Stimulated activated CD4-positive, alpha-beta T cell treated with anti-CD3 and anti-CD28 coated beads, TNF-alpha, amount 100 ng/mL, for 4 hours (primary cell): ENCODE results near the gene CLEC4E.
"Not testable (repeated sequence)": the region's sequence is repeated elsewhere in the genome, so short reads cannot be mapped to it uniquely, and the experiment has no call there.

ENCODE experiments used
- DNase-seq, 3 experiments: peaks; one replicate each; pipeline ENCODE4 v3.0.0-alpha.2; 2020; ENCODE audit warnings: low read depth in 3 of 3

The CLEC4E gene

DNA sequence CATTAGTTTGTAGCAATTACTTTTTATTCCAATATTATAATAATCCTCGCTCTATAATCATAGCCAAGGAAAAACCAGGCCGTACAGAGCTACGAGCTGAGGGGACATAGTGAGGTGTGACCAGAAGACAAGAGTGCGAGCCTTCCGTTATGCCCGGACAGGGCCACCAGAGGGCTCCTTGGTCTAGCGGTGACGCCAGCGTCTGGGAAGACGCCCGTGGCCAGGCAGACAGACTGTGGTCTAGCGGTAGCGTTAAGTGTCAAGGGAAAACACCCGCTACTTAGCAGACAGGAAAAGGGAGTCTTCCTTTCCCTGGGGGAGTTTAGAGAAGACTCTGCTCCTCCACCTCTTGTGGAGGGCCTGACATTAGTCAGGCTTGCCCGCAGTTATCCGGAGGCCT, 2.9 kb downstream of the CLEC4E start:
- DNase-seq: not testable (repeated sequence)

DNA sequence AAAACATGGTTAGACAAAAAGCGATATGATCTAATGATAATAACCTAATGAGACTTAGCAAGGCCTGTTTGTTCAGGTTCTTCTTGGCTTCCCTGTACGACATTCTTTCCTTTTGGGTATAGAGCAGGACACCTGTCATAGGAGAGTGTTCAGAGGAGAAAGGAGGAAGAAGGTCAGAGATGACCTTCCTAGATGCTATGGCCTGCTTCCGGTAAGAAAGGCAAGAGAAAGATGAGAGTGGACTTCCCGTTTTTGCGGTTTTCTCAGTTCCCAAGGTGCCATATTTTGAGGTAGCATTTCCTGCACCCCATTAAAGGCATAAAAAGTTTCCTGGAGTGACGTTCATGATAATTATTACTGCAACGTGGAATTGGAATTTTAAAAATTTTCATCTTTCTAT, 8.7 kb downstream of the CLEC4E start:
- no peak for DNase-seq

DNA sequence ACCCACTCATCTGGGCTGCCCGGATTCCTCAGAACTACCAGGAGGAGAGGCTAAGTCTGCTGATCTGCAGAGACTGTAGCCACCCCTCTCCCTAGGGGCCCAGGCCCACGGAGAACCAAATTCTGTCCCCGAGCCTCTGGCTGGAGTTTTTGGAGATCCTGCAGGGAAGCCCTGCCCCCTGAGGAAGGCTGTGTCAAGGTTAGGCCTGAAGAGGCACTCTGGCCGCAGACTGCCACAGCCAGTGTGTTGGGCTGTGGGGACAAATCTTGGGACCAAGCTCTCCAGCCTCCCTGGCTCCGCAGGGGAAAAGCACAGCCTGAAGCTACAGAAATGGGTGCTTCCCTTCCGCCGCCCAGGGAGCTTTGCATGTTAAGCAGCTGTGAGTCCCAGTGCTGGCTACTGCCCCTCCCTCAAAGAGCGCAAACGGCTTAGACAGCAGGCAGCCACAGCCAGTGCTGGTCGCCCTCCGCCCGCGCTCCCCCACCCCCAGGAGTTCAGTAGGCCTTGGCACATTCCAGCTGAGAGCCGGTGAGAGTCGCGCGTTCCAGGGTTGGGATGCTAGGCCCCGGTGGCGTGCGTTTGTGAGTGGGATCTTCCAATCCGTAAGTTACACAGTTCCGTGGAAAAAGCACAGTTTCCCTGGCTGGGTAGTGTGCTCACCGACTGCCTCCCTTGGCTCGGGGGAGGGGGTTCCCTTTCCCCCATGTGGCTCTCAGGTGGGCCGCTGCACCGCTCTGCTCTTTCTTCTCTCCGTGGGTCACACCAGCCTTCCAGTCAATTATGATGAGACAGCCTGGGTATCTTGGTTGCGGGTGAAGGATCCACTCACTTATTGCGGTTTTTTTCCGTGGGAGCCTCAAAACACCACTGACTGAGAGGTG, 13.2 kb downstream of the CLEC4E start:
- DNase-seq: no peak

DNA sequence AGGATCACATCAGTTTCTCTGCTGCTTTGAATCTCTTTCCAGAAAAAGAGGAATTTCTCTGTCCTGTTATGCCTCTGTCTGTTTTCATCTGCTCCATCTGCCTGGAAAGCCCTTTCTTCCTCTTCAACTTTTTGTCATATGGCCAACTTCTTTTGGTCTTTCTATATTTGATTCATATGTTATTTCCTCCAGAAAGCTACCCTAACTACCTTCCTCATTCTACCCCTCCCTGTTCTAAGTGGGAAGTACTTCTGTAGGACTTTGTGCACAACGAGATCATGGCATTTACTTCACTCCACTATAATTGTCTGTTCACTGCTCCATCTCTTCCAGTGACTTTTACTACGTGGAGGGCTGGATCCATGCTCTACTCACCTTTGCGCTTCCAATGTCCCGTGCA, 21.5 kb downstream of the CLEC4E start:
- no peak for DNase-seq

DNA sequence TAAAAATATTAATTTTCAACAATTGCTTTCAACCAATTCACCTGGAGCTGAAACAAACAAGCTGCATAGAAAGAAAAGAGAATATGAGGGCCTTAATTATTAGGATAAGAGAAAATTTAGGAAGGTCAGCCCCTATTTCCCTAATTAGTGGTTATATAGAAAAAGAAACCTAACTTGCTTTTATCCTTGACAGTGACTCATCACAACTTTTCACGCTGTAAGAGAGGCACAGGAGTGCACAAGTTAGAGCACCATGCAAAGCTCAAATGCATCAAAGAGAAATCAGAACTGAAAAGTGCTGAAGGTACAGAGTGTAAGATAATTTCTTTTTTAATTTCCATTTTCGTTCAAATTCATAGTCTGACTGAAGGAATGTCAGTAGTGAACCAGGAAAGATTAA, 22.7 kb downstream of the CLEC4E start:
- no peak for DNase-seq

DNA sequence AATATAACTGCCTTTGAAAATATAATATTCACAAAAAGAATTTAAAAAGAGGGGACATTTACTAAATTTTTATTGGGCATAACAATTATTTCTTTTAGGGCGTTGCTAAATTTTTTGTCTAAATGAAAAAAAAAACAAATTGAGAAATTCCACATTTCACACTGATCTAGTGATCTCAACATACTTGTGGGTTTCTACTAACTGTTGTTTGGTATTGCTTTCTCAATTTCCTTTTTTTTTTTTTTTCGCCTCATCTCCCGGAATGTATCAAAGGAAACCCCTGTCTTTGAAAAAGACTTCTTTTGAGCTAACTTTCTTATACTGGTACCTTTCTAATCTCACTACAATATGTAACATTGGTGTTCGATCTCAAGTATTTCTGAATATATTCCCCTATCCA, 27.4 kb downstream of the CLEC4E start, which contains the start of gene CLEC4D:
TSS of gene CLEC4D (plus strand) at position 248 of the 400 bp plus-strand sequence. CDS start 230 bp downstream, outside the sequence.
- no peak for DNase-seq

DNA sequence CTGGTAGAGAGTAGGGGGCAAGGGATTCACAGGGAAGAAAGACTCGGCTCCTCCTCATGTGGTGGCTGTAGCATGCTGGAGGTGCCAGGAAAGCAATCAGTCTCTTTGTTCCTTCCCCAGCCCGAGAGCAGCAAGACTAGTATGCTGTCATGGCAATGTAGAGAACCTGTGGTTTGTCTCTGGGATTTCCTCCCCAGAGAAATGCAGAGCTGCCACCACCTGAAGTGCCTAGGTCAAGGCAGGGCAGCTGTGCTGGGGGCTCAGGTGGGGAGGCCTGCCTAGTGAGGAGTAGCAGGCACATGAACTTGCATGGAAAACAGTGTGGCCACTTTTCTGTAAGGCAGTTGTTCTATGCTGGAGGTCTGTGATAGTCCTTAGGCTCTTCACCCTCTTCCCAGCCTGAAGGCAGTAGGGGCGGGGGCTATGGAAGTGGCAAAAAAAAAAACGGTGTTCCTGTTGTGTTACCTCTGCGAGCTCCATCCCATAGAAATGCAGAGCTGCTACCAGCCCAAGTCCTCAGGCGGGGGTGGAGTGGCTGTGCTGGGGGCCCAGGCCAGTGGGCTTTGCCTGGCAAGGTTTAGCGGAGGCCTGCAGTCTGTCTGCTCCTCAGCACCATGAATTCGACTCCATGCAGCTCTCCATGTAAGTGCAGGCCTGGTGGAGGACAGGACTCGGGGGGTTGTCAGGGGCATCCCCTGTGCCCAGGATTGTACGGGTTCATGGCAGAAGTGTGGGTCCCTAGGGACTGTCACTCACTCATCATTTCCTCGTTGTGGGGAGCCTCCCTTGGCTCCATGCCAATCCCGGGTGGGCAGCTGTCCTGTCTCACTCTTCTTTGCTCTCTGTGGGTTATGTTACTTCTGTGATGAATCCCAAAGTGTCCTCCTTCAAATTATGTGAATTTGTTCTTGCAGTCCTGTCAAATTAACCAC, 31.5 kb downstream of the CLEC4E start:
- no peak for DNase-seq

DNA sequence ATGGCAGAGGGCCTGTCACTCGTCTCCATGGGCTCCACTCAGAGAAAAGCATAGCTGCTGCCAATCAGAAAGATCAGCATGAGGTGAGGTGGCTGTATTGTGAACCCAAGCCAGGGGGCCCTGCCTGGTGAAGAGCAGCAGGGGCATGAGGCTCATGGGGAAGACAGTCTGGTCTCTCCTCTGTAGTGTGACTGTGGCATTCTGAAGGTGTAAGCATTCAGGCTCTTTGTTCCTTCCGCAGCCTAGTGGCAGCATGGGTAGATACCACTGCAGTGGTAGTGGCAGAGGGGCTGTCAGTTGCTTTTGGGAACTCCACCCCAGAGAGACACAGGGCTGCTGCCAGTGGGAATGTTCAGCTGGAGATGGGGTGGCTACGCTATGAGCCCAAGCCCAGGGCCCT, 32.5 kb downstream of the CLEC4E start:
- DNase-seq: no peak

DNA sequence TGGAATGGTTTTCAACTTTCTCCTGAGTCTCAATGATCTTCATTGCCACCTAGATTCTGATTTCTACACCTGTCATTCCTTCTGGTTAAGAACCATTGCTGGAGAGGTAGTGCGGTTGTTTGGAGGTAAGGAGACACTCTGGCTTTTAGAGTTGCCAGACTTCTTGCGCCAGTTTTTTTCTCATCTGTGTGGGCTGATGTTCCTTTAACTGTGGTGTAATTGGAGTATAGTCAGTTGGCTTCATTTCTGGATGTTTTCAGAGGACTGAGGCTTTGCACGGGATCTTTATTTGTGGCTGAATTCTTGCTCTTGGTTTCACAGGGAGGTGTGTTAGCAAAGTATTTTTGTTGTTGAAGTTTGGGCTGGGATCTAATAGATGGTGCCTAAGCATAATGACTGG, 33.1 kb downstream of the CLEC4E start:
- DNase-seq: no peak

DNA sequence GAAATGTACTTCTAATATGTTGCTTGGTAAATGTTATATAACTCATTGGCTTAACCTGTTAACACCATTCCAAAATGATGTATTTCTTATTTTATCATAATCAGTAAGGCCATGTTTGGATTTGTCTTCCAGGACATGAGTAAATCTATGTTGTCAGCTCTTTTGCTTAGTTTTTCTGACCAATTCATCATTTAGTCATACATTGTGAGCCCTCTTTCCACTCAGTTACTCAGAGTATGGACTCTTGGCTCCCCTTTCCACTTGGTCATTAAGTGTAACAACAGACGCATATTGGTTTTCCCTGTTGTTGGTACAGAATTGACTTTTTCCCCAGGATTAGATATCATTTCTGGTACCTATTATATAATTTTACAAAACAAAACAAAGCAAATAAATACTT, 36.4 kb downstream of the CLEC4E start:
- no peak for DNase-seq

DNA sequence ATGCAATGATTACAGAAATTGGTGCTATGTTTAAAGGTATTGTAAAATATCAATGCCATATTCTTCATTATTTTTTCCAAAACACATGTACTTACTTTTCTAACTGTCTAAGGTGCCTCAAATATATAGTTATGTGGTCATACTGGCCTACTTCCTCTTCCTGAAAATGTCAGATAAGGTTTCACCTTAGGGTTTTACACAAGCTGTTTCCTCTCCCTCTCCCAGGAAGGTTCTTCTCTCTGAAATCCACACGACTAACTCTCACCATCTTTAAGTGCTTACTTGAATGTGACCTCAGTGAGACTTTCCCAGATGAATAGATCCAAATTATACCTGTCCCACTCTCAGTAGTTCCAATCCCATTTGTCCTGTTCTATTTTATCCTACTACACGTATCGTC, 39.0 kb downstream of the CLEC4E start:
- DNase-seq: no peak

DNA sequence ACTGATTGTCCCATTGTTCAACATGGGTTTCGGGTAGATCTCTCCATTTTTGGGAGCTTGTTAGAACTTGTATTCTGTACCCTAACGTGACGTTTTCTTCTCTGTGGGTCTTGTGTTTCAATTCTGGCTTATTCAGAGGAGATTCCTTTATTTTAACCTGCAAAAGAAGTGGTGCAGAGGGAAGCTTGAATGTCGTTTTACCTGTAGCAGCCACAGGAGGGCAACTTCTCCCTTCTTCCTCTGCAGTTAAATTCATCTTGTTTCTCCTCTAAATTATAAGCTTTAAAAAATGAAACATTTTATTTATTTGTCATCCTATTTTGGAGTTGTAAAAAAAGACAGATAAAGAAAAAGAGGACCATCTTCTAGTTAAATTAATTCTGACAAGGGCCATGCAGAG, 41.1 kb downstream of the CLEC4E start:
- no peak for DNase-seq

DNA sequence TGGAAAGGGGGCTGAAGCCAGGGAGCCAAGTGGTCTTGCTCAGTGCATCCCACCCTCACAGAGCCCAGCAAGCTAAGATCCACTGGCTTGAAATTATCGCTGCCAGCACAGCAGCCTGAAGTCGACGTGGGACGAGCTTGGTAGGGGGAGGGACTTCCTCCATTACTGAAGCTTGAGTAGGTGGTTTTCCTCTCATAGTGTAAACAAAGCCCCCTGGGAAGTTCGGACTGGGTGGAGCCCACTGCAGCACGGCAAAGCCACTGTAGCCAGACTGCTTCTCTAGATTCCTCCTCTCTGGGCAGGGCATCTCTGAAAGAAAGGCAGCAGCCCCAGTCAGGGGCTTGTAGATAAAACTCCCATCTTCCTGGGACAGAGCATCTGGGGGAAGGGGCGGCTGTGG, 44.6 kb downstream of the CLEC4E start:
- DNase-seq: not testable (repeated sequence)

DNA sequence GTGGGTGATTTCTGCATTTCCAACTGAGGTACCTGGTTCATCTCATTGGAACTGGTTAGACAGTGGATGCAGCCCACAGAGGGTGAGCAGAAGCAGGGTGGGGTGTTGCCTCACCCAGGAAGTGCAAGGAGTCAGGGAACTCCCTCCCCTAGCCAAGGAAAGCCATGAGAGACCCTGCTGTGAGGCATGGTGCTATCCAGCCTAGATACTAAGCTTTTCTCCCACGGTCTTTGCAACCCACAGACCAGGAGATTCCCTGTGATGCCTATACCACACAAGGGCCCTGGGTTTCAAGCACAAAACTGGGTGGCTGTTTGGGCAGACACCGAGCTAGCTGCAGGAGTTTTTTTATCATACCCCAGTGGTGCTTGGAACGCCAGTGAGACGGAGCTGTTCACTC, 45.0 kb downstream of the CLEC4E start:
- not testable (repeated sequence) for DNase-seq

DNA sequence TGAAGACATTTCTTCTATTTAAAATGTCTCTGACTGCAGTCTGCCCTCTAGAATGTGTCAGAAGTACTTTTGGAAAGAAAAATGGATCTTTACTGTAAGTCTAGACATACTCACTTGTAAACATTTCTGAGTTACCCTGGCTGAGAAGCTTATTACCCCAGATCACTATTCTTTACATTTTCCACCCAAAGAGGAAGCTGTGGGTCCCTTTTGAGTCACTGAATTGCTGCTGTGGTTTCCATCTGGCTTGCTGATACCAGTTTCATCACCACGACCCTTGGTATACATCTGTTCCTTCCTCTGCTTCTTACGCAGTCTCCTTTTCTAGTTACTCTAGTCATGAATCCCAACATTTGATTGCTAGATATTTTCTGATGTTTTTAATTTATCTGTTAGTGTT, 47.6 kb downstream of the CLEC4E start:
- DNase-seq: peak in 1 of 3 experiments; percentile 9

DNA sequence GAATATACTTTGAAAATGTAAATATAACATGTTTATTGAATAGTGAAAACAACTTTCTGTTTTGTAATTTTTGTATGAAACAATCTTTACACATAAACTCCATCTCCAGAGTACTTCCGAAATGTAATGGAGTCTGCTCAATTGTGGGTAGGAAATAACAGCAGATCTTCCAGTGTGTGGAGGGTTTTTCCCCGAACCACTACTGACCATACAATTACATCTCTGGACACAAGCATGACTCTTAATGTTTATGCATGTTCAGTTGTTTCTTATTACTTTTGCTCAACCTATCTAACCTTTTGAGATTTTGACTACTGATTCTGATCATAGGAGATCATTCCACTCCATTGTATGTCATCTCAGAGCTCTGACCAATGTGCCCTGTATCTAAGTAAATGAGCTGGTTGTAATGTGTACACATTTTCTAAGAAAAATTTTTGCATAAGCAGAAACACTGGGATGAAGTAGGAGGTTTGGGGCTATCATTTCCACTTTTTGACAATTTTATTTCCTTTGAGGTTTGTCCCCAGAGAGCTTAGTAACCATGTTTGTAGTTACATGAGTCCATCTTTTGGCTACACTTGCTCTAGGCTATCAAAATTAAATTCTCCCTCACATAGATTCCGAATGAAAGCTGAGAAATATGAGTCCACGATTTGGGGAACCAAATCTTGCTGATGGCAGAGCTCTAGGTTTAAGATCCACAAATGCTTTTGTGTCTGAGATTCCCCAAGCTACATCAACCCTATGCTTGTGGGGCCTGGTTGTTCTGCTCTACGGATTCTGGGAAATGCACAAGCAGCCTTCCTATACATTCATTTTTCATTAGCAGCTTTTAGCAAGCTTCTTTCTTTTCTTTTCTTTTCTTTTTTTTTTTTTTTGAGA, 48.8 kb downstream of the CLEC4E start:
- DNase-seq: no peak
